ENCODE results near the gene GPM6B. TPM values are rescaled to one million over a fixed set of nuclear protein-coding genes. Genes with fewer than 3 reads are reported as not detected.

GPM6B gene
- total RNA-seq, 4 donors from 2014 or later: 2.4 to 7.4 (median 5.3) TPM

- H3K4me3 ChIP-seq: no peak overlapping the region
- no peaks in the 10 kb centered on the region for H3K4me1 ChIP-seq
- peaks cover 0 to 68% (median 6%) of the 10 kb centered on the region in 3 donors for H3K36me3 ChIP-seq
- TF ChIP-seq POLR2A (IDR thresholded peaks at IDR 0.05) (no peak), CTCF (IDR thresholded peaks at IDR 0.05) (peak; percentile 45 to 65 (median 60))
- no peaks in the 10 kb centered on the region for H3K27me3 ChIP-seq
- H3K27ac ChIP-seq: no peak overlapping the region
- no peak for DNase-seq
- intact Hi-C loops (cut with DNase I): loop anchor here (10.0 kb wide), 1 partner anchor 285 kb away; no protein-coding TSS in a partner anchor
- H3K9me3 ChIP-seq: no peaks in the 10 kb centered on the region
Measured at GRCh38 chrX:13750204-13750603, 66.7 kb downstream of the GPM6B start.

- Histone ChIP-seq H3K4me3 (no peak overlapping the region), H3K27me3 (no peaks in the 10 kb centered on the region), H3K9me3 (no peaks in the 10 kb centered on the region), H3K4me1 (no peaks in the 10 kb centered on the region), H3K36me3 (peaks cover 0 to 66% (median 6%) of the 10 kb centered on the region in 3 donors), H3K27ac (no peak overlapping the region)
- DNase-seq: no peak
- TF ChIP-seq CTCF (IDR thresholded peaks at IDR 0.05): no peak
- no peak for TF ChIP-seq POLR2A (IDR thresholded peaks at IDR 0.05)
- intact Hi-C loops (cut with DNase I): no loop called here
- 76 to 84% methylated on average over 3 of the region's 3 CpGs for WGBS, 2 donors
Measured at GRCh38 chrX:13748486-13748885, 68.4 kb downstream of the GPM6B start.

- Histone ChIP-seq H3K9me3 (no peaks in the 10 kb centered on the region), H3K36me3 (peaks cover 0 to 61% (median 5%) of the 10 kb centered on the region in 3 donors), H3K27me3 (no peaks in the 10 kb centered on the region), H3K4me3 (no peak overlapping the region), H3K4me1 (no peaks in the 10 kb centered on the region), H3K27ac (no peak overlapping the region)
- WGBS, 2 donors: 36 to 40% methylated on average over 1 to 2 of the region's 2 CpGs
- intact Hi-C loops (cut with DNase I): no loop called here
- TF ChIP-seq CTCF (IDR thresholded peaks at IDR 0.05): peak in 5 of 6 experiments; percentile 9 to 40 (median 32)
- TF ChIP-seq POLR2A (IDR thresholded peaks at IDR 0.05): no peak
- no peak for DNase-seq
Measured at GRCh38 chrX:13747836-13748235, 69.1 kb downstream of the GPM6B start.

GRCh38 chrX:13742397-13743176 lies 74.3 kb downstream of the GPM6B start:
- no peaks in the 10 kb centered on the region for H3K27me3 ChIP-seq
- H3K36me3 ChIP-seq: peaks cover 0 to 57% (median 0%) of the 10 kb centered on the region in 3 donors
- no peaks in the 10 kb centered on the region for H3K4me1 ChIP-seq
- peak overlapping the region in 1 of 4 donors; percentile 29 for H3K27ac ChIP-seq
- TF ChIP-seq POLR2A (IDR thresholded peaks at IDR 0.05): no peak
- TF ChIP-seq CTCF (IDR thresholded peaks at IDR 0.05): no peak
- no peak for DNase-seq
- H3K4me3 ChIP-seq: no peak overlapping the region
- 71 to 72% methylated on average over 8 to 9 of the region's 13 CpGs for WGBS, 2 donors
- intact Hi-C loops (cut with DNase I): loop anchor here (5.0 kb wide), 1 partner anchor 85 kb away; no protein-coding TSS in a partner anchor
- H3K9me3 ChIP-seq: no peaks in the 10 kb centered on the region

GRCh38 chrX:13741695-13742094 lies 75.2 kb downstream of the GPM6B start:
- intact Hi-C loops (cut with DNase I): loop anchor here (5.0 kb wide), 1 partner anchor 84 kb away; no protein-coding TSS in a partner anchor
- no peak for TF ChIP-seq POLR2A (IDR thresholded peaks at IDR 0.05)
- TF ChIP-seq CTCF (IDR thresholded peaks at IDR 0.05): no peak
- WGBS, 2 donors: 75 to 76% methylated on average over 6 of the region's 6 CpGs
- no peaks in the 10 kb centered on the region for H3K9me3 ChIP-seq
- DNase-seq: no peak
- H3K27ac ChIP-seq: no peak overlapping the region
- no peak overlapping the region for H3K4me3 ChIP-seq
- H3K36me3 ChIP-seq: peaks cover 0 to 48% (median 0%) of the 10 kb centered on the region in 3 donors
- H3K4me1 ChIP-seq: peaks cover 0 to 5% (median 0%) of the 10 kb centered on the region in 3 donors
- no peaks in the 10 kb centered on the region for H3K27me3 ChIP-seq

All from esophagus squamous epithelium (tissue), 5 donors.